Esophagus muscularis mucosa (tissue), 4 donors: ENCODE data around the gene TRIM8. TPM values are rescaled to one million over a fixed set of nuclear protein-coding genes. Genes with fewer than 3 reads are reported as not detected.

ENCODE experiments used
- DNase-seq: peaks from one replicate; pipeline ENCODE4 v3.0.0-alpha.2; 2017; ENCODE audit errors: extremely low spot score
- H3K27ac ChIP-seq, 4 donors: fragments of 200-600 bp; sonication (generic); replicated peaks in 1 of 4; 1 replicate in 3 of 4; 2 replicates in 1 of 4; pipeline ENCODE4 v1.5.1; 2016 to 2019; ENCODE audit warnings: mild to moderate bottlenecking in 1 of 4
- H3K27me3 ChIP-seq, 4 donors: fragments of 200-600 bp; sonication (generic); one replicate each; pipeline versions ENCODE4 v1.5.1 to v1.6.0; 2016 to 2019
- H3K36me3 ChIP-seq, 4 donors: fragments of 200-600 bp; sonication (generic); one replicate each; pipeline ENCODE4 v1.5.1; 2016 to 2019
- H3K4me1 ChIP-seq, 4 donors: fragments of 200-600 bp; sonication (generic); one replicate each; pipeline ENCODE4 v1.5.1; 2016 to 2019
- H3K4me3 ChIP-seq, 4 donors: fragments of 200-600 bp; sonication (generic); 1 replicate in 2 of 4; 2 replicates in 2 of 4; pipeline ENCODE4 v1.5.1; 2016 to 2019; ENCODE audit warnings: mild to moderate bottlenecking in 4 of 4, moderate library complexity in 1 of 4
- H3K9me3 ChIP-seq, 4 donors: fragments of 200-600 bp; sonication (generic); 1 replicate in 3 of 4; 2 replicates in 1 of 4; pipeline ENCODE4 v1.5.1; 2016 to 2019
- CTCF ChIP-seq, 3 experiments: fragments of 200-600 bp in 2 of 3; fragments of 450-650 bp in 1 of 3; sonication (generic) in 2 of 3; IDR thresholded peaks; one replicate each; pipeline ENCODE4 v1.5.1; 2017 to 2019; ENCODE audit warnings: antibody characterized with exemption in 3 of 3, mild to moderate bottlenecking in 2 of 3, moderate library complexity in 1 of 3
- EP300 ChIP-seq: sonication (generic); formaldehyde crosslinking; IDR thresholded peaks from one replicate; pipeline ENCODE4 v1.6.1; 2017; ENCODE audit warnings: antibody characterized with exemption
- POLR2A ChIP-seq: fragments of 450-650 bp; IDR thresholded peaks from one replicate; pipeline ENCODE4 v1.6.1; 2017; ENCODE audit warnings: antibody characterized with exemption, moderate library complexity, mild to moderate bottlenecking, low read depth
- POLR2AphosphoS5 ChIP-seq, 2 donors: sonication (generic); formaldehyde crosslinking; IDR thresholded peaks; one replicate each; pipeline ENCODE4 v1.6.1; 2017; ENCODE audit warnings: antibody characterized with exemption in 2 of 2
- WGBS: methylation state at CpG from one replicate; pipeline ENCODE4 v1.1.5; 2018; 5-methylcytosine and 5-hydroxymethylcytosine counted together
- intact Hi-C: fragments of 100-400 bp; cut with DNase I; formaldehyde crosslinking; loops from one replicate; pipeline ENCODE4 v1.15.1; 2023
- total RNA-seq, 4 donors: library from RNA; depleted of rRNA; stranded (reverse); fragments of >200 nt; gene quantifications; one replicate each; pipeline versions ENCODE4 v1.1.0 to v1.2.1, GENCODE V29; 2016

TRIM8 gene
- total RNA-seq, 4 donors from 2014 or later = 103 to 170 (median 159) TPM

GRCh38 chr10:102601639-102602038, 42.6 kb upstream of the TRIM8 start:
- peaks cover 0 to 86% (median 51%) of the 10 kb centered on the region in 4 donors for H3K36me3 ChIP-seq
- peaks cover 58 to 83% (median 75%) of the 10 kb centered on the region in 4 donors for H3K4me1 ChIP-seq
- H3K4me3 ChIP-seq = no peak overlapping the region
- TF ChIP-seq CTCF (IDR thresholded peaks at IDR 0.05) = no peak
- TF ChIP-seq POLR2AphosphoS5 (IDR thresholded peaks at IDR 0.05) = no peak
- TF ChIP-seq POLR2A = no peak
- TF ChIP-seq EP300 = no peak
- H3K27me3 ChIP-seq = no peaks in the 10 kb centered on the region
- no peaks in the 10 kb centered on the region for H3K9me3 ChIP-seq
- no peak for DNase-seq
- WGBS = 93% methylated on average over 8 of the region's 9 CpGs
- H3K27ac ChIP-seq = peak overlapping the region; percentile 38 to 73 (median 58)
- intact Hi-C loops = no loop called here

GRCh38 chr10:102602272-102603045, 41.8 kb upstream of the TRIM8 start:
- 78% methylated on average over 4 of the region's 4 CpGs for WGBS
- intact Hi-C loops = no loop called here

GRCh38 chr10:102603946-102604345, 40.3 kb upstream of the TRIM8 start:
- H3K4me3 ChIP-seq = no peak overlapping the region
- intact Hi-C loops = no loop called here
- H3K36me3 ChIP-seq = peaks cover 0 to 63% (median 37%) of the 10 kb centered on the region in 4 donors
- no peaks in the 10 kb centered on the region for H3K27me3 ChIP-seq
- TF ChIP-seq EP300 (no peak), CTCF (IDR thresholded peaks at IDR 0.05) (no peak), POLR2AphosphoS5 (IDR thresholded peaks at IDR 0.05) (no peak), POLR2A (no peak)
- DNase-seq = no peak
- H3K4me1 ChIP-seq = peaks cover 39 to 62% (median 56%) of the 10 kb centered on the region in 4 donors
- WGBS = 57% methylated on average over 6 of the region's 7 CpGs
- no peaks in the 10 kb centered on the region for H3K9me3 ChIP-seq
- peak overlapping the region; percentile 19 to 73 (median 60) for H3K27ac ChIP-seq

More at GRCh38 chr10:102602272-102603045, 41.8 kb upstream of the TRIM8 start:
- peaks cover 0 to 78% (median 50%) of the 10 kb centered on the region in 4 donors for H3K36me3 ChIP-seq
- no peaks in the 10 kb centered on the region for H3K9me3 ChIP-seq
- H3K27me3 ChIP-seq = no peaks in the 10 kb centered on the region
- peaks cover 52 to 74% (median 69%) of the 10 kb centered on the region in 4 donors for H3K4me1 ChIP-seq
- TF ChIP-seq CTCF (IDR thresholded peaks at IDR 0.05) = no peak
- no peak for TF ChIP-seq POLR2A
- peak; percentile 41 to 46 for TF ChIP-seq POLR2AphosphoS5 (IDR thresholded peaks at IDR 0.05)
- no peak for TF ChIP-seq EP300
- DNase-seq = no peak
- no peak overlapping the region for H3K4me3 ChIP-seq
- peak overlapping the region; percentile 38 to 73 (median 58) for H3K27ac ChIP-seq

GRCh38 chr10:102604439-102604841, 39.8 kb upstream of the TRIM8 start:
- intact Hi-C loops = no loop called here
- WGBS = 60% methylated on average over 6 of the region's 6 CpGs

More at GRCh38 chr10:102604439-102604841, 39.8 kb upstream of the TRIM8 start:
- Histone ChIP-seq H3K9me3 (no peaks in the 10 kb centered on the region), H3K4me1 (peaks cover 34 to 57% (median 51%) of the 10 kb centered on the region in 4 donors), H3K36me3 (peaks cover 0 to 58% (median 32%) of the 10 kb centered on the region in 4 donors), H3K27me3 (no peaks in the 10 kb centered on the region), H3K27ac (peak overlapping the region; percentile 11 to 73 (median 60)), H3K4me3 (no peak overlapping the region)
- DNase-seq = no peak
- TF ChIP-seq POLR2AphosphoS5 (IDR thresholded peaks at IDR 0.05) = no peak
- TF ChIP-seq CTCF (IDR thresholded peaks at IDR 0.05) = no peak
- TF ChIP-seq EP300 = no peak
- no peak for TF ChIP-seq POLR2A
